SK-N-SH treated with all-trans-retinoic acid at 6 μM for 48 hours (cell line): ENCODE data around the gene URI1.

Experiments used
- ESRRG ChIP-seq: fragments of 250-450 bp; sonication (Bioruptor Pico); IDR thresholded peaks from 2 replicates; pipeline ENCODE4 v1.6.1; 2021; ENCODE audit warnings: mild to moderate bottlenecking
- PATZ1 ChIP-seq: fragments of 250-450 bp; sonication (Bioruptor Pico); IDR thresholded peaks from 2 replicates; pipeline ENCODE4 v1.8.0; 2020; ENCODE audit warnings: mild to moderate bottlenecking, moderate library complexity, borderline replicate concordance
- POU6F1 ChIP-seq: fragments of 250-450 bp; sonication (Bioruptor Pico); IDR thresholded peaks from 2 replicates; pipeline ENCODE4 v1.8.0; 2021; ENCODE audit warnings: low read depth, mild to moderate bottlenecking, moderate library complexity, borderline replicate concordance
- RARB ChIP-seq: fragments of 250-450 bp; sonication (Bioruptor Pico); IDR thresholded peaks from 2 replicates; pipeline ENCODE4 v1.8.0; 2021; ENCODE audit warnings: mild to moderate bottlenecking, moderate library complexity
- TCF4 ChIP-seq: fragments of 250-450 bp; sonication (Bioruptor Pico); IDR thresholded peaks from 2 replicates; pipeline ENCODE4 v1.8.0; 2021; ENCODE audit warnings: mild to moderate bottlenecking, moderate library complexity, borderline replicate concordance
- ZFP30 ChIP-seq: fragments of 450-650 bp; formaldehyde crosslinking; IDR thresholded peaks from 2 replicates; pipeline ENCODE4 v1.5.0; 2022; ENCODE audit warnings: mild to moderate bottlenecking, moderate library complexity
- ZNF70 ChIP-seq: fragments of 450-650 bp; formaldehyde crosslinking; IDR thresholded peaks from 2 replicates; pipeline ENCODE4 v1.5.0; 2020; ENCODE audit warnings: mild to moderate bottlenecking, moderate library complexity
- ZNF8 ChIP-seq: fragments of 450-650 bp; formaldehyde crosslinking; IDR thresholded peaks from 2 replicates; pipeline ENCODE4 v1.5.0; 2020; ENCODE audit warnings: mild to moderate bottlenecking, moderate library complexity

- TF ChIP-seq PATZ1 (no peak), POU6F1 (CRISPR knock-in tag) (no peak), RARB (CRISPR knock-in tag) (no peak), ESRRG (CRISPR knock-in tag) (no peak), ZFP30 (CRISPR knock-in tag) (no peak), ZNF70 (CRISPR knock-in tag) (no peak), ZNF8 (CRISPR knock-in tag) (no peak), TCF4 (CRISPR knock-in tag) (no peak)
Observed at GRCh38 chr19:29953352-29954247, 11.6 kb downstream of the URI1 start.
